HepG2 (cell line): ENCODE measurements around the gene CYP2S1. TPM values are rescaled to one million over a fixed set of nuclear protein-coding genes. Genes with fewer than 3 reads are reported as not detected.
A peak's percentile ranks its signal among the peaks of the same experiment; 100 is the strongest.

ENCODE experiments used
- ARID2 ChIP-seq: sonication (generic); formaldehyde crosslinking; IDR thresholded peaks from 2 replicates; pipeline ENCODE4 v1.8.1; 2022; ENCODE audit warnings: mild to moderate bottlenecking, missing genetic modification reagents, borderline replicate concordance
- IRF1 ChIP-seq: sonication (generic); formaldehyde crosslinking; IDR thresholded peaks from 2 replicates; pipeline ENCODE4 v1.4.0; 2020; ENCODE audit warnings: low read depth, mild to moderate bottlenecking, missing genetic modification reagents
- KAT7 ChIP-seq: IDR thresholded peaks from 2 replicates; pipeline ENCODE4 v1.6.1; 2018; ENCODE audit warnings: borderline replicate concordance, missing compliant biosample characterization
- NCOR1 ChIP-seq: fragments of 200-600 bp; sonication (generic); IDR thresholded peaks from 2 replicates; pipeline ENCODE4 v1.7.0; 2017; ENCODE audit warnings: antibody characterized with exemption, low read length, borderline replicate concordance
- NFKB2 ChIP-seq: sonication (generic); formaldehyde crosslinking; IDR thresholded peaks from 2 replicates; pipeline ENCODE4 v1.4.0; 2020; ENCODE audit warnings: missing genetic modification reagents, borderline replicate concordance
- RARA ChIP-seq: IDR thresholded peaks from 2 replicates; pipeline ENCODE4 v1.6.1; 2016; ENCODE audit warnings: missing genetic modification reagents, missing compliant biosample characterization
- SMAD3 ChIP-seq: sonication (generic); formaldehyde crosslinking; IDR thresholded peaks from 2 replicates; pipeline ENCODE4 v1.4.0; 2020; ENCODE audit warnings: missing genetic modification reagents
- SMARCC2 ChIP-seq: fragments of 450-650 bp; IDR thresholded peaks from 2 replicates; pipeline ENCODE4 v1.6.1; 2017; ENCODE audit warnings: antibody characterized with exemption, mild to moderate bottlenecking
- SOX6 ChIP-seq, 2 experiments: fragments of 450-650 bp in 1 of 2; sonication (generic) in 1 of 2; formaldehyde crosslinking in 1 of 2; IDR thresholded peaks; 2 replicates each; pipeline versions ENCODE4 v1.4.0 to v1.6.1; 2017 to 2020; ENCODE audit warnings: antibody characterized with exemption in 1 of 2, mild to moderate bottlenecking in 1 of 2, missing genetic modification reagents in 1 of 2
- SP4 ChIP-seq: sonication (generic); formaldehyde crosslinking; IDR thresholded peaks from 2 replicates; pipeline ENCODE4 v1.8.1; 2023; ENCODE audit warnings: mild to moderate bottlenecking, missing genetic modification reagents
- ZBTB7B ChIP-seq: sonication (generic); formaldehyde crosslinking; IDR thresholded peaks from 2 replicates; pipeline ENCODE4 v1.4.0; 2020; ENCODE audit warnings: missing genetic modification reagents
- ZEB1 ChIP-seq: IDR thresholded peaks from 2 replicates; pipeline ENCODE4 v1.6.1; 2012; ENCODE audit warnings: mild to moderate bottlenecking, low read depth, inconsistent platforms; ENCODE audit not compliant: insufficient replicate concordance
- ZIK1 ChIP-seq: sonication (generic); formaldehyde crosslinking; IDR thresholded peaks from 2 replicates; pipeline ENCODE4 v1.5.0; 2020; ENCODE audit warnings: mild to moderate bottlenecking, low read depth, missing genetic modification reagents, borderline replicate concordance
- ZNF142 ChIP-seq: sonication (generic); formaldehyde crosslinking; IDR thresholded peaks from 2 replicates; pipeline ENCODE4 v1.4.0; 2020; ENCODE audit warnings: missing genetic modification reagents
- polyA plus RNA-seq, 8 experiments: library from polyadenylated mRNA; depleted of rRNA in 3 of 8; stranded (reverse) in 7 of 8; unstranded in 1 of 8; fragments of >200 nt; fragmentation: Illumina TruSeq in 4 of 8; extraction: Trizol in 4 of 8; gene quantifications; 2 replicates each; pipeline versions ENCODE4 v1.2.1 to v1.2.3, GENCODE V29; 2011 to 2016; ENCODE audit warnings: low read depth in 4 of 8, missing spikeins in 1 of 8, mixed read lengths in 1 of 8; ENCODE audit not compliant: insufficient read depth in 1 of 8
- total RNA-seq, 5 experiments: library from RNA; depleted of rRNA; stranded (reverse); fragments of >200 nt; fragmentation: Illumina TruSeq; extraction: Trizol; gene quantifications; 2 replicates each; pipeline ENCODE4 v1.2.3, GENCODE V29; 2016; ENCODE audit warnings: low read depth in 1 of 5
- TF ChIP-seq, protein P1 (sequence below): sonication (generic); formaldehyde crosslinking; IDR thresholded peaks from 2 replicates; pipeline ENCODE4 v1.8.0; 2022; ENCODE audit warnings: missing genetic modification reagents, mild to moderate bottlenecking, moderate library complexity, borderline replicate concordance
- TF ChIP-seq, protein P2 (sequence below): sonication (generic); formaldehyde crosslinking; IDR thresholded peaks from 2 replicates; pipeline ENCODE4 v1.4.0; 2020; ENCODE audit warnings: mild to moderate bottlenecking, missing genetic modification reagents
- TF ChIP-seq, protein P3 (sequence below): IDR thresholded peaks from 2 replicates; pipeline ENCODE4 v1.6.1; 2016; ENCODE audit warnings: low read depth, borderline replicate concordance

CYP2S1 gene
- total and polyA plus RNA-seq, 2 of the 13 experiments (the other 11 are each of a cell fraction or from before 2014, with no cell fraction given), result 0.09 to 2.1 TPM

DNA sequence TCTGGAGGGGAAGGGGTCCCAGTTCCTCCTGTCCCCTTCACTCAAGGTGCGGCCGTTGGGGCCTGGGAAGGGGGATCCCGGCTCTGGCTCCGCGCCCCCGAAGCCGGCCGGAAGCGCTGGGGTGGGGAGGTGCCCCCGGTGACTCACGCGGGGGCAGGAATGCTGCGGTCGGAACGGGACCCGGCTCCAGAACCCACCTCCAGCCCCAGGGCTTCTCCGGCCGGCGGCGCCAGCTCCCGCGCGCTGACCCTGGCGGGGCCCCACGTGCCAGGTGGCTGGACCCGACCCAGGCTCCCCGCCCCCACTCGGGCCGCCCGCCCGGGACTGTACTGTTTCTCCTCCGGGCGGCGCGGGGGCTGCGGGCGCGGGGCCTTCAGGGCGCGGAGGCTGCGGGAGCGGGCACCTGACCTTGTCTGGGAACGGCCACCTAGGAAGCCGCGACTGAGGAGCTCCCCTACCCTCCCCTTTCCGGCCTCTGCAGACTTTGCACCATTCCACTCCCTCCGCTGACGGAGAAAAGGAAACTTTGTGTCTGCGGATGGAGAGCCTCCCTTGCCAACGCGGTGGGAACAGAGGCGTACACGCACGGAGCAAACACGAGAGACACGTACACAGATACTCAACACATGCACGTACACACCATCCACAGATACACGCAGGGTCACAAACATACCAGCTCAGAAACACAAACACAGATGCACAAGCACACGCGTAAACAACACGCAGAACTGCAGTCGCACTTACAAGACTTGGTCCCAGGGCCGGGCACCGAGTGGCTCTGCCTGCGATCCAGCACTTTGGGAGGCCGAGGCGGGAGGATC is 33.2 kb downstream of the CYP2S1 start (continued):
- TF ChIP-seq ZNF142 (CRISPR knock-in tag) (no peak), SOX6 (IDR thresholded peaks at IDR 0.05) (no peak), SOX6 (CRISPR knock-in tag; IDR thresholded peaks at IDR 0.05) (peak; percentile 30; the same call in 1 of the 2 replicates), SMARCC2 (no peak), IRF1 (CRISPR knock-in tag) (no peak), ZBTB7B (CRISPR knock-in tag) (peak; percentile 55; the same call in 1 of the 2 replicates), NCOR1 (peak; percentile 39; the same call in 1 of the 2 replicates), SP4 (peak; percentile 38), SMAD3 (CRISPR knock-in tag) (0 out of 2 replicates have a peak, but pooled peaks have one; percentile 24), ZEB1 (no peak), RARA (CRISPR knock-in tag) (peak; percentile 31; the same call in 1 of the 2 replicates), ZIK1 (CRISPR knock-in tag) (peak; percentile 74), NFKB2 (CRISPR knock-in tag) (0 out of 2 replicates have a peak, but pooled peaks have one; percentile 37), KAT7 (peak; percentile 70; the same call in 1 of the 2 replicates), ARID2 (CRISPR knock-in tag) (peak; percentile 4; the same call in 1 of the 2 replicates)
- TF ChIP-seq, protein P1, sequence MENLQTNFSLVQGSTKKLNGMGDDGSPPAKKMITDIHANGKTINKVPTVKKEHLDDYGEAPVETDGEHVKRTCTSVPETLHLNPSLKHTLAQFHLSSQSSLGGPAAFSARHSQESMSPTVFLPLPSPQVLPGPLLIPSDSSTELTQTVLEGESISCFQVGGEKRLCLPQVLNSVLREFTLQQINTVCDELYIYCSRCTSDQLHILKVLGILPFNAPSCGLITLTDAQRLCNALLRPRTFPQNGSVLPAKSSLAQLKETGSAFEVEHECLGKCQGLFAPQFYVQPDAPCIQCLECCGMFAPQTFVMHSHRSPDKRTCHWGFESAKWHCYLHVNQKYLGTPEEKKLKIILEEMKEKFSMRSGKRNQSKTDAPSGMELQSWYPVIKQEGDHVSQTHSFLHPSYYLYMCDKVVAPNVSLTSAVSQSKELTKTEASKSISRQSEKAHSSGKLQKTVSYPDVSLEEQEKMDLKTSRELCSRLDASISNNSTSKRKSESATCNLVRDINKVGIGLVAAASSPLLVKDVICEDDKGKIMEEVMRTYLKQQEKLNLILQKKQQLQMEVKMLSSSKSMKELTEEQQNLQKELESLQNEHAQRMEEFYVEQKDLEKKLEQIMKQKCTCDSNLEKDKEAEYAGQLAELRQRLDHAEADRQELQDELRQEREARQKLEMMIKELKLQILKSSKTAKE (CRISPR knock-in tag), result peak; percentile 29; the same call in 1 of the 2 replicates
- TF ChIP-seq, protein P2, sequence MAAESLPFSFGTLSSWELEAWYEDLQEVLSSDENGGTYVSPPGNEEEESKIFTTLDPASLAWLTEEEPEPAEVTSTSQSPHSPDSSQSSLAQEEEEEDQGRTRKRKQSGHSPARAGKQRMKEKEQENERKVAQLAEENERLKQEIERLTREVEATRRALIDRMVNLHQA (CRISPR knock-in tag), result no peak
- TF ChIP-seq, protein P3, sequence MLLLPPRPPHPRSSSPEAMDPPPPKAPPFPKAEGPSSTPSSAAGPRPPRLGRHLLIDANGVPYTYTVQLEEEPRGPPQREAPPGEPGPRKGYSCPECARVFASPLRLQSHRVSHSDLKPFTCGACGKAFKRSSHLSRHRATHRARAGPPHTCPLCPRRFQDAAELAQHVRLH, result no peak
